ENCODE data around the gene TEKTIP1. TPM values are rescaled to one million over a fixed set of nuclear protein-coding genes. Genes with fewer than 3 reads are reported as not detected.
A peak's percentile ranks its signal among the peaks of the same experiment; 100 is the strongest.

TEKTIP1 gene
- total and polyA plus RNA-seq, 9 of the 15 experiments (the other 6 are each of a cell fraction or from before 2014, with no cell fraction given) = 0.66 TPM; not detected in 8

- WGBS (ENCODE audit: insufficient coverage, low coverage, missing lambda C conversion rate) = 56% methylated on average over 8 of the region's 9 CpGs
- no peaks in the 10 kb centered on the region for H3K27me3 ChIP-seq (ENCODE audit: control insufficient read depth in 2 of 2, insufficient read depth in 2 of 2, low read length in 2 of 2)
- no TSS peak for BruUV-seq (replicated peaks)
- TF ChIP-seq CREB3L1 (IDR thresholded peaks at IDR 0.05; ENCODE audit: borderline replicate concordance, low read depth) (peak; percentile 49; the same call in 1 of the 2 replicates), TFAP4 (CRISPR knock-in tag; IDR thresholded peaks at IDR 0.05; ENCODE audit: borderline replicate concordance) (peak; percentile 19; the same call in 1 of the 2 replicates), NBN (IDR thresholded peaks at IDR 0.05; ENCODE audit: low read depth) (no peak), RAD51 (IDR thresholded peaks at IDR 0.05; ENCODE audit: borderline replicate concordance, low read depth) (no peak)
- no peak overlapping the region for H2AFZ ChIP-seq (ENCODE audit: low read depth, low read length)
- no peaks in the 10 kb centered on the region for H4K20me1 ChIP-seq (replicated peaks; ENCODE audit: control insufficient read depth, insufficient read depth, low read length)
- FAIRE-seq = no peak
- no peak overlapping the region for H3K9ac ChIP-seq (ENCODE audit: insufficient read depth in 1 of 2, low read depth in 2 of 2, low read length in 2 of 2)
- no peaks in the 10 kb centered on the region for H3K79me2 ChIP-seq (ENCODE audit: control insufficient read depth, insufficient read depth, low read length)
- H3K4me1 ChIP-seq (replicated peaks in 1 of 2; ENCODE audit: control insufficient read depth in 2 of 2, insufficient read depth in 2 of 2, low read length in 2 of 2) = peaks cover 0 to 14% of the 10 kb centered on the region in 2 experiments; a peak in 1 of 5 replicates
- peaks cover 3% of the 10 kb centered on the region; the same call in 1 of the 3 replicates for H3K36me3 ChIP-seq (ENCODE audit: control insufficient read depth, insufficient read depth, low read length)
- CTCF ChIA-PET (ENCODE audit: low intra/inter-chr PET ratio) = no interaction called here
- H3K4me3 ChIP-seq = no peak overlapping the region
- peaks cover 14% of the 10 kb centered on the region for H3K9me3 ChIP-seq (replicated peaks; ENCODE audit: control insufficient read depth, insufficient read depth, low read depth, low read length)
- in situ Hi-C loops (cut with MboI) (no loop called here), intact Hi-C loops (cut with micrococcal nuclease) (no loop called here)
- no peaks in the 10 kb centered on the region for H3K9me1 ChIP-seq (ENCODE audit: control insufficient read depth, insufficient read depth, low read length)
- no peak overlapping the region for H3K4me2 ChIP-seq (ENCODE audit: insufficient read depth, low read length)
- ATAC-seq = no peak
- no peak overlapping the region for H3K27ac ChIP-seq (ENCODE audit: extremely low read depth, low read depth, low read length)
- POLR2A ChIA-PET = interaction anchor here (0.5 to 3.1 kb wide), 9 partner anchors 7 to 1213 kb away, joined by 3 to 29 read pairs (median 4); partner anchors contain the start of genes GIPC3 and TBXA2R
- DNase-seq (ENCODE audit: extremely low read depth in 1 of 4, low spot score in 3 of 4) = no peak
Observed at GRCh38 chr19:3591876-3592613, 53.1 kb downstream of the TEKTIP1 start.

Measured in K562 (cell line).